Endothelial cell of umbilical vein (primary cell): Measurements from ENCODE around the gene MITF. TPM values are rescaled to one million over a fixed set of nuclear protein-coding genes. Genes with fewer than 3 reads are reported as not detected.

Experiments used
- BruUV-seq: library from RNA; stranded (reverse); fragments of 400-500 nt; replicated peaks from 2 replicates; lab custom pipeline; 2021; lab: Mats Ljungman, UMichigan
- CTCF ChIA-PET: fragments of 300-600, 350-600 bp; sonication (Branson Sonifier 250); formaldehyde crosslinking; loops from one replicate; lab custom pipeline; 2021; ENCODE audit warnings: antibody characterized with exemption, inconsistent platforms; lab: Charles Lee
- POLR2A ChIA-PET: fragments of 300-600, 350-600 bp; sonication (Branson Sonifier 250); formaldehyde crosslinking; loops from one replicate; lab custom pipeline; 2021; ENCODE audit warnings: antibody characterized with exemption, inconsistent platforms; lab: Charles Lee
- DNase-seq: peaks from one replicate; pipeline ENCODE4 v3.0.0-alpha.2; 2011; ENCODE audit warnings: low read depth, low spot score
- FAIRE-seq: peaks from 2 replicates; lab custom pipeline; 2011; peaks lifted over from hg19 to GRCh38; lab: Jason Lieb, UNC
- H2AFZ ChIP-seq: 2 replicates; pipeline ENCODE4 v1.6.0; 2012; ENCODE audit warnings: low read depth, low read length, control low read depth, inconsistent platforms
- H3K27ac ChIP-seq: 2 replicates; pipeline ENCODE4 v1.5.1; 2011; ENCODE audit warnings: low read depth, mild to moderate bottlenecking, control low read depth, low read length, moderate library complexity; ENCODE audit not compliant: insufficient read depth
- H3K27me3 ChIP-seq, 2 experiments: 2 replicates each; pipeline versions ENCODE4 v1.6.0 to v1.6.1; 2011; ENCODE audit warnings: low read length in 2 of 2, mixed read lengths in 1 of 2; ENCODE audit not compliant: control insufficient read depth in 2 of 2, insufficient read depth in 2 of 2
- H3K36me3 ChIP-seq, 2 experiments: 2 replicates in 1 of 2; 3 replicates in 1 of 2; pipeline ENCODE4 v1.5.1; 2011; ENCODE audit warnings: low read length in 2 of 2, mild to moderate bottlenecking in 1 of 2, moderate library complexity in 1 of 2; ENCODE audit not compliant: control insufficient read depth in 2 of 2, insufficient read depth in 2 of 2; ENCODE audit errors: extremely low read depth in 1 of 2
- H3K4me1 ChIP-seq: 3 replicates; pipeline ENCODE4 v1.5.1; 2011; ENCODE audit warnings: mild to moderate bottlenecking, low read length; ENCODE audit not compliant: control insufficient read depth, insufficient read depth; ENCODE audit errors: extremely low read depth
- H3K4me2 ChIP-seq: 2 replicates; pipeline ENCODE4 v1.6.1; 2011; ENCODE audit warnings: low read length, control low read depth, mixed read lengths; ENCODE audit not compliant: insufficient read depth
- H3K4me3 ChIP-seq, 3 experiments: fragments of 200-600 bp in 1 of 3; sonication (generic), shearing (Covaris generic) in 1 of 3; replicated peaks in 1 of 3; 2 replicates each; pipeline ENCODE4 v1.5.1; 2011 to 2016; ENCODE audit warnings: control low read depth in 3 of 3, low read length in 3 of 3, mild to moderate bottlenecking in 2 of 3, inconsistent platforms in 1 of 3, low read depth in 1 of 3, moderate library complexity in 1 of 3; ENCODE audit not compliant: insufficient read depth in 1 of 3
- H3K79me2 ChIP-seq: 2 replicates; pipeline ENCODE4 v1.6.0; 2012; ENCODE audit warnings: low read length, inconsistent platforms; ENCODE audit not compliant: control insufficient read depth, insufficient read depth
- H3K9ac ChIP-seq: replicated peaks from 2 replicates; pipeline ENCODE3; 2011; ENCODE audit warnings: low read length, control low read depth; ENCODE audit not compliant: insufficient read depth; ENCODE audit errors: extremely low read depth
- H3K9me1 ChIP-seq: replicated peaks from 3 replicates; pipeline ENCODE4 v1.6.0; 2011; ENCODE audit warnings: mild to moderate bottlenecking, low read length; ENCODE audit not compliant: control insufficient read depth, insufficient read depth; ENCODE audit errors: extremely low read depth
- H3K9me3 ChIP-seq: replicated peaks from 2 replicates; pipeline ENCODE4 v1.5.1; 2012; ENCODE audit warnings: low read length, inconsistent platforms; ENCODE audit not compliant: control insufficient read depth, insufficient read depth
- H4K20me1 ChIP-seq: replicated peaks from 2 replicates; pipeline ENCODE3; 2011; ENCODE audit warnings: mild to moderate bottlenecking, low read length; ENCODE audit not compliant: control insufficient read depth, insufficient read depth; ENCODE audit errors: extremely low read depth
- CTCF ChIP-seq, 2 donors: IDR thresholded peaks; 1 replicate in 1 of 2; 2 replicates in 1 of 2; pipeline ENCODE4 v1.5.1; 2011; ENCODE audit warnings: low read length in 2 of 2, mild to moderate bottlenecking in 2 of 2, moderate library complexity in 2 of 2, control low read depth in 1 of 2, inconsistent platforms in 1 of 2, low read depth in 1 of 2; ENCODE audit not compliant: insufficient read depth in 1 of 2; ENCODE audit errors: extremely low read depth in 1 of 2
- EZH2 ChIP-seq: IDR thresholded peaks from 2 replicates; pipeline ENCODE4 v1.6.1; 2012; ENCODE audit warnings: borderline replicate concordance, low read depth, mild to moderate bottlenecking, moderate library complexity, low read length, inconsistent platforms; ENCODE audit not compliant: severe bottlenecking
- FOS ChIP-seq: IDR thresholded peaks from 2 replicates; pipeline ENCODE4 v1.6.1; 2011; ENCODE audit warnings: mild to moderate bottlenecking, low read length, moderate library complexity, borderline replicate concordance; ENCODE audit not compliant: insufficient read depth
- GATA2 ChIP-seq: IDR thresholded peaks from 2 replicates; pipeline ENCODE4 v1.7.0; 2011; ENCODE audit warnings: low read depth, mild to moderate bottlenecking, moderate library complexity, mixed read lengths, low read length; ENCODE audit not compliant: insufficient read length, insufficient read depth
- JUN ChIP-seq: IDR thresholded peaks from 2 replicates; pipeline ENCODE4 v1.6.1; 2011; ENCODE audit warnings: borderline replicate concordance, low read depth; ENCODE audit not compliant: insufficient read length, insufficient read depth
- MYC ChIP-seq: IDR thresholded peaks from one replicate; pipeline ENCODE4 v1.6.1; 2011; ENCODE audit warnings: mild to moderate bottlenecking, low read depth, low read length
- POLR2A ChIP-seq: IDR thresholded peaks from 2 replicates; pipeline ENCODE4 v1.6.1; 2012; ENCODE audit warnings: low read depth, mild to moderate bottlenecking, control low read depth, low read length
- POLR2AphosphoS5 ChIP-seq: IDR thresholded peaks from 2 replicates; pipeline ENCODE4 v1.6.1; 2012; ENCODE audit warnings: low read depth, mild to moderate bottlenecking, control low read depth, low read length, moderate library complexity; ENCODE audit not compliant: insufficient read depth
- dilution Hi-C: fragments of 300-500 bp; cut with MboI; formaldehyde crosslinking; loops from one replicate; pipeline ENCODE4 v1.15.0; 2019; ENCODE audit warnings: low sequenced_read_pairs; ENCODE audit not compliant: extremely low pct_ligation_motif_present
- intact Hi-C: fragments of 100-400 bp; cut with micrococcal nuclease; formaldehyde crosslinking; loops from one replicate; pipeline ENCODE4 v1.10.0; 2022
- polyA plus RNA-seq, 4 experiments: library from polyadenylated mRNA; depleted of rRNA in 3 of 4; stranded (reverse) in 3 of 4; unstranded in 1 of 4; fragments of >200 nt; gene quantifications; 2 replicates each; pipeline versions ENCODE4 v1.2.1 to v1.2.3, GENCODE V29; 2011 to 2012; ENCODE audit warnings: missing spikeins in 1 of 4
- total RNA-seq: library from RNA; stranded (reverse); gene quantifications from 2 replicates; pipeline ENCODE4 v1.2.3, GENCODE V29; 2021
- TF ChIP-seq, protein P1 (sequence below): IDR thresholded peaks from 2 replicates; pipeline ENCODE4 v1.6.1; 2011; ENCODE audit not compliant: insufficient read depth, insufficient read length

The MITF gene
- total and polyA plus RNA-seq, 2 donors (not counting 3 experiments of a cell fraction or from before 2014, with no cell fraction given), result 1.6 to 2.5 TPM

GRCh38 chr3:69712269-69712668 is 27.0 kb upstream of the MITF start:
- no peak for DNase-seq
- no peaks in the 10 kb centered on the region for H3K36me3 ChIP-seq
- ChIA-PET CTCF (no interaction called here), POLR2A (no interaction called here)
- dilution Hi-C loops, result no loop called here
- no peaks in the 10 kb centered on the region for H3K4me1 ChIP-seq
- TF ChIP-seq CTCF (IDR thresholded peaks at IDR 0.05; ENCODE audit: extremely low read depth in 1 of 2, insufficient read depth in 1 of 2, low read depth in 1 of 2, low read length in 2 of 2) (no peak), POLR2A (no peak), MYC (no peak), FOS (no peak), EZH2 (no peak), JUN (no peak), GATA2 (no peak), POLR2AphosphoS5 (no peak)
- TF ChIP-seq, protein P1, sequence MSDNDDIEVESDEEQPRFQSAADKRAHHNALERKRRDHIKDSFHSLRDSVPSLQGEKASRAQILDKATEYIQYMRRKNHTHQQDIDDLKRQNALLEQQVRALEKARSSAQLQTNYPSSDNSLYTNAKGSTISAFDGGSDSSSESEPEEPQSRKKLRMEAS, result no peak
- no peak overlapping the region for H3K27ac ChIP-seq
- H3K4me3 ChIP-seq, result no peak overlapping the region
- H3K4me2 ChIP-seq, result no peak overlapping the region
- H4K20me1 ChIP-seq, result no peaks in the 10 kb centered on the region
- no peak overlapping the region for H3K9ac ChIP-seq
- BruUV-seq, result no TSS peak
- H3K9me3 ChIP-seq, result no peaks in the 10 kb centered on the region
- H3K79me2 ChIP-seq, result no peaks in the 10 kb centered on the region
- no peak for FAIRE-seq
- intact Hi-C loops, result no loop called here
- H3K27me3 ChIP-seq, result peaks cover 2% of the 10 kb centered on the region in 2 experiments
- no peak overlapping the region for H2AFZ ChIP-seq
- H3K9me1 ChIP-seq, result no peaks in the 10 kb centered on the region
